DMS79 treated with DMSO at 0.1 percent for 48 hours (cell line): ENCODE measurements around the gene MAN2A1.

ENCODE experiments used
- DNase-seq: peaks from one replicate; lab custom pipeline; 2025; lab: John Stamatoyannopoulos, UW

MAN2A1 gene

DNA sequence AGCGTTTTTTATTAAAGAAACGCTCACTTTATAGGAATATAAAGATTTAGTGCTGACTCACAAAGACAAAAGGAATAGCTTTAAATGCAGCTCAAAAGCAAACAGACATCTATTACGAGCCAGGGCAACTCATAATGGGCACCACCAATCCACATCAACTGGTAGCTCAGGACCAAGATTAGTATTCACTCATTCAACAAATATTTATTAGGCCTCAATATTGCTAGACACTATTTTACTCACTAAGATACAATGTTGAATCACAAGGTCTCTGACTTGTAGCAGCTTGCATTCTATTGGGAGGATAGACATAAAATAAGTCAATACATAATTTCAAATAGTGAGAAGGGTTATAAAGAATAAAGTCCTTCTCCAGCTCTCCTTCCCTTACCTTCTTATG is 8.0 kb upstream of the MAN2A1 start:
- DNase-seq = no peak

DNA sequence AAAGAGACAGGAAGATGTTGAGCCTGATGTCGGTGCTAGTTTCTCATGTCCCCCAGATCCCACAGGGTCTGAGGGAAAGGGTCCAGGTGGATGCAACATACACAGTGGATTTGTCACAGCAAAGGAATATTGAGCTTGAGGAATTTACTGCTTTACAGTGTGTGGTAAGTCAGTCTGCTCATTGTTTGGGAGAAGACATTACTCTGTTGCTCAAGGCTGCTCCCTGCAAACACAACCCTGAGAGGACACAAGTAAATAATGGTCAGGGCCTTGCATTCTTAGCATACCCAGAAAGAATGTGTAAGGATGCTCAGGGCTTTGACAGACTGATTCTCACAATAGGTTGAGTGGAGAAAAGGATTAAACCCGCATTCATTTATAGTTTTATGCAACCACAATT is 7.3 kb upstream of the MAN2A1 start:
- DNase-seq = no peak

DNA sequence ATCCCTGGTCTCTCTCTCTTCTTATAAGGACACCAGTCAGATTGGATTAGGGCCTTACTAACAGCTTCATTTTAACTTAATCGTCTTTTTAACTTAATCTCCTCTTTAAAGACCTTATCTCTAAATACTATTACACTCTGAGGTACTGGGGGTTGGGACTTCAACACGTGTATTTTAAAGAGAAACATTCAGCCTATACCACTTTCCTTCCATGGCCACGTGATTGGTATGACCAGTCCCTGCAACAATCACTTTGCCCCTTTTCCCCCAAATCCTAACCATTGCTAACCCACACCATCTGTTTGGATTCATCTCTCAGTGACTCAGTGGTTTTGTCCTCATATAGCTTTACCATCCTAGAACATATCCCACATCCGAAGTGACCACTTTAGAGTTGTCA is 3.8 kb upstream of the MAN2A1 start:
- DNase-seq = no peak

DNA sequence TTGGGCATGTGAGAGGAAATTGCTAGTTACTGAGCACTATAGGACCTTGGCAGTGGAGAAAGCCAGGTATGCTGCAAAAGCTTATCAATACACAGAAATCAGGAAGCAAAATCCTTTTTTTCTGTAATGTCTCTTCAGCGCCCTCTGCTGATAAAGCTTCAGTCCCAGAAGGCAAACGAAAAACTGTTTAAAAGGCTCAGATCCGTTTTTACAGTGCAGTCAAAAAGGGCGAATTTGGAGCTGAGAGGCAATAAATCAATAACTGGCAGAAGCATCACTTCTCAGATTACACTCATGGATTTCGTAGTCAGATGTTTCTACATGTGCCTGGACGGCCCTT is 1.1 kb upstream of the MAN2A1 start:
- no peak for DNase-seq

DNA sequence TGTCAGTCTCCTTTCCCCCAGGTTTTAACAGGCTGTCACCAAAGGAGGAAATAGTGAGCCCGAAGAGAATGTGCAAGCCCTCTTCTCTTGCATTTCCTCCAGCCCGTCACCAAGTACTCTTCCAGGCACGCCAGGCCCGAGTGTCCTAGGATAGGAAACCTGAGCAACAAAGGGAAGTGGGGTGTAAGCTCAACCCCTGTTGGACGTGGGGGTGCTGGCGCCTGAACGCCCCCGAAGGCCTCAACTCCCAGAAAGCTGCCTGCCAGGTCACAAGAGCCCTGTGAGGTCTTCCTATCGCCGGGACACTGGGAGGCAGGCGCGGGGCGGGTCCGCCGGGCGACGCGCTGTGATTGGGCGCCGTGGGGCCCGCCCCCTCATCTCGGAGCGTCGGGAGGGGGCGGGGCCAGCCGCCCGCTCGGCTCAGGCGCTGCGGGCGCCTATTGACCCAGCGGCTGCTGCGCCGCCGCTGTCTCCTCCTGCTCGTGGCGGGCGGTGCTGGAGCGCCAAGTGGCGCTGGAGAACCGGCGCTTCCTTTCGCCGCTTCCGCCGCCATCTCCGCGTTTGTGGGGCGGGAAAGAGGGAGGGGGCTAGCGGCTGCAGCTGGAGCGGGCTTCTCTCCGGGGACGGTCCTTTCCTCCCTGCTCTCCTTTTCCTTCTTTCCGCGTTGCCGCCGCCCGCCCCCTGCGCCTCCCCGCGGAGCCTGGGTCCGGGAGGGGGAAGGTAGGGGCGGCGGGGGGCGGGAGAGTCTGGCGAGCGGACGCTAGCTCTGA is 572 bp upstream of the MAN2A1 start:
- peak; percentile 69 for DNase-seq

DNA sequence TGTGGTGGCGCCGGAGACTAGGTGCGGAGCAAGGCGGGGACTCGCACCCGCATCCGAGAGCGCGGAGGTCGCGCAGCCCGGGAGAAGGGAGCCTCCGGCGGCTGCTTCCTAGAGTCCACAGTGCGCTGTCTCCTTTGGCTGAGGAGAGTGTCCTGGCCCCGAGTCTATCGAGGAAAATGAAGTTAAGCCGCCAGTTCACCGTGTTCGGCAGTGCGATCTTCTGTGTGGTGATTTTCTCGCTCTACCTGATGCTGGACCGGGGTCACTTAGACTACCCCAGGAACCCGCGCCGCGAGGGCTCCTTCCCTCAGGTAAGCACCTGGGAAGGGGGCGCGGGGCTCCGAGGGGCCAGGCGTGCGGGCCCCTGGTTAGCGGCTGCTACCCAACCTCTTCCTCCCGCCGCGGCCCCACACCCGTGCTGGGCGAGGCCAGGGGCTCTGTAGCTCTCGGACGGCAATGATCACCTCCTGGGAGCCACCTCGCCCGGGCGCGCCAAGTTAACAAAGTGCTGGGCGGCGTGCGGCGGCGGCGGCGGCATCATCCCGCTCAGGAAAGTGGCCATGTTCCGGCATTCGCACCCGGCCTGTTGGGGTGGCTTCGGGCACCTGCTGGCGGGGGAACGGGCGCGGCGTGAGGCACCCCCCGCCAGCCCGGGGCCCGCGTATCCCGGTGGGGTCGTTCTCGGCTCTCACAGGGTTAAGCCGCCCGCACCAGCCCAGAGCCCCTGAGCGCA is 681 bp downstream of the MAN2A1 start:
- DNase-seq = no peak

DNA sequence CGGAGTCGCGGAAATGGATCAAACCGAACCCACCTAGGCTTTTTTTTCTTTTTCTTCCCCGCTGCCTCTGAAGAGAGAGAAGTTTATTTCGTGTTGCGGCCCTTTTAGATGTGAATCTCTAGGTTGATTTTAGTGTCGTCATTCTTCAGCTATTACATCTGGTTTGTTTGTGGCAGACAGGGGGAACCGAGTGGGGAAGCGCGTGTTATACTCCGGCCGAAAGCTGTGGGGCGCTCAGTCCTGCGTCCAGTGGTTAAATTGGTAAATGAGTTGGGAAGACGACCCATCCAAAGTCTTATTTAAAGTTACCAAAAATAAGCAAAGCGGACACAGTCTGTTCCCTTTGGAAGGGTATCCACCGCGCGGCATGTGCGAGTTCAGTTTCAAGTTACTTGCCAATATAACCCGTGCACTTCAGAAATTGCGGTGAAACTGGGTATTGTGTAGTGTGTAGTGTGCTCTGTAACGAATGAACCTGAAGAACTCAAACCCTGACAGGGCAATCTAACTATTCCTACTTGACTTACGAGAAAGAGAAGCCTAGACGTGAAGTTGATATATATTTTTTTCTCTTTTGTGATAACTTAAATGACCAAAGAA is 1.3 kb downstream of the MAN2A1 start:
- peak; percentile 46 for DNase-seq

DNA sequence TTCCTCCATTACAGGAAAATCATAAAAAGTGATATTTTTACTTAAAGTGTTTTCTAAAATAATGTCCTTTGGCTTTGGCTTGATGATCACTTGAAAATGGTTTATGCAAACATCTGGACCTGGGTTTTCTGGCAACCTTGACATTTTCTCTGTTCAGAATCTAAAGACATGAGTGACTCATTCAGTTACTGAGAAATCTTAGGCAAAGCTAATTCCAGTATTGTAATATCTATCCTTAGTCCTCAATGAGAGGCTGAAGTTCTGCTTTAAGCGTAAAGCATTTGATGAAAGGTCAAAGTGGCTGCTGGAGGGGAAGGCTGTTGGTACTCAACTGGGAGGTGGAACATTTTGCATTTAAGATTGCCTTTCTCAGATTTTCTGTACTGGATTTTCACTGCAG is 2.3 kb downstream of the MAN2A1 start:
- DNase-seq = no peak

DNA sequence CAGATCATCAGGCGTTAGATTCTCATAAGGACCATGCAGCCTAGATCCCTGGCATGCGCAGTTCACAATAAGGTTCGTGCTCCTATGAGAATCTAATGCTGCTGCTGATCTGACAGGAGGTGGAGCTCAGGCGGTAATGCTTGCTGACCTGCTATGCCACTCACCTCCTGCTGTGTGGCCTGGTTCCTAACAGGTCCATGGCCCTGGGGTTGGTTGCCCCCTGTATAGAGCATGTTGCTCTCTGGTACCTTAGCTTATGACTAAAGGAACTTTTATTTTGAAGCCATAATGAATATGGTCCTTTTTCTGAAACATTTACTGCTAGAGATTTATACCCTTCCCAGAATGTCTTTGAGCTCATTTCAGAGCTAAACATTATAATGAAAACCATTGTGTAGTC is 3.1 kb downstream of the MAN2A1 start:
- no peak for DNase-seq

DNA sequence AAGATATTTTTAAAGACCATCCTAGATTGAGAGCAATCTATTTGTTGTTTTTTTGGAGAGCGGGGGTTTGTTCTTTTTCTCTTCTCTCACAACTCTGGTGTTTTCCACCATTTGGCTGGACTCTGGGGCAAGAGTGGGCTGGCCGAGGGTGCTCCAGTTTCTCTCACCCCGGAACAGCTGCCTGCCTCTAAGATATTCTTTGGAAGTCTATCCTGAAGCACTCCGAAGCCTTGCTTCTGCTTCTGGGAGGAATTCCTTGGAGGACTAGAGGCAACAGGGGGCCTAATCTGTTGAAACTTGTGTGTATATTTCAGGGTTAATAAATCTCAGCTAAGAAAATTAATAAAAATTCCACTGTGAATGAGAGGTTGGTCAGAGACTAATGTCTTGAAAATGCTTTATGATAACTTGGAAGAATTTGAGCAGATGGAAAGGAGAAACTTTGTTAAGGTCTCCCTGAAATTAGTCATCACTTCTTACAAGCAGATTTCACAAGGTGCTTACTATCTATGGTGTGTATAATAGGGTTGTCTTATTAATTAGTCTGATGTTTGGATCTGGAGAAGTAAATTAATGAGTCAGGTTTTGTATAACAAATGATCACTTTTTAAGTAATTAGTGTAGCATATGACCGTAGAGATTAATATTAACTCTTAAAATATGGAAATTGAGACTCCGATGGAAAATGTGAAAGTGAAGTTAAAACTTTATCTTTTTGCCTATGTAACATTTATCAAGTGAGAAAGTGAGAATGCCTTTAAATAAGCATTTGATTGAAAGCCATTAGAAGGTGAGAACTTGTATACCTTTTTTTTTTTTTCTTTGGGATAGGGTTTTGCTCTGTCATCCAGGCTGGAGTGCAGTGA is 4.0 kb downstream of the MAN2A1 start:
- DNase-seq = no peak

DNA sequence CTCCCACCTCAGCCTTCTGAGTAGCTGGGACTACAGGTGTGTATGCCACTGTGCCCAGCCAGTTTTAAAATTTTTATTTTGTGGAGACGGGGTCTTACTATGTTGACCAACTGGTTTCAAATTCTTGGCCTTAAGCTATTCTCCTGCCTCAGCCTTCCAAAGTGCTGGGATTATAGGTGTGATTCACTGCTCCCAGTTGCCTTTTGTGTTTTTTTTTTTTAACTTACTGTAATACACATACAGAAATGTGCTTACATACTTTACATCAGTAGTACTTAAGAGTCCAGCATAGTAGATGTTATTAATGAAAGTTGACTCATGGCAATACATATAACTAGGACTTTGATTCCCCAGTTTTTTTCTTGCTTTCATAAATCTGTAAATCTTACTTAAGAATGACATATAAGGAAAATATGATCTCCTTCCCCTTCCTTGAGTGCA is 4.7 kb downstream of the MAN2A1 start:
- no peak for DNase-seq

DNA sequence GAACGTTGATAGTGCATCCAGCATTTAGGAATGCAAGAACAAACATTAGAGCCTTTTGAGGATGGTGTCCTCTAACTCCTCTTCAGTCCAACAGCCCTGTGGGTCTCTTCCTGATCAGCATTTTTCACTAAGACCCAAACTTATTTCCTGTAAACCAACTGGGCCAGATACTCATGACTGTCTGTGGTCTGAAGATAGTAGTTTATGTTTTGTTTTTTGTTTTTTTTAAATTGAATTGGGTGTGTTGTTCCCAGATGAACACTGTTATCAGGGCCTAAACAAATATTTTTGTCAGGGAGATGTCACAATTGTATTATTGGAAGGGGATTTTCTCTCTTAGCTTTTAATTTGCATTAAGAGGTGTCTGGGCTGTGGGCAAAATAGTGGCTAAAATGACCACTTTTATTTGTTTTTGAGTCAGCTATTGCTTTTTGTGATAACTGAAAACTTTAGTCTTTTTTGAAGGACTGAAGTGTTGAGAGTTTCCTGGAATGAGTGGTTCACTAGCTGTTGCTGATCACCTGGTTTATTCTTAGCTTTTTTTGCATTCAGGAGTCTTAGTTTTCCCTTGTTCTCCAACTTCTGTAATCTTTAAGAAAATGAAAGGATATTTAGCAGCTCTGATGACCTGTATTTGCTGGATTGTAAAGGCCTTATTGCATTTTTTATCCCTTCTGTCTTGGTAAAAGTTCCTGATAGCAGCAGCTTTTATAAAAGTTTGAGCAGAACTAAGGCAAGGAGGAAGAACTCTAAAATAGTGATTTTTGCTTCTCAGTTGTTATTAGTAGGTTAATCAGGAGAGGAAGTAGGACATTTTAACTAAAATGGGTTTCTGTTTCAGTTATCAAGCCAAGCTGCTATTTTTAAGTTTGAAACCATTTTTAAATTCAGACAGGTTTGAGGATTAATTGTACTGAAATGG is 5.5 kb downstream of the MAN2A1 start:
- DNase-seq = no peak

DNA sequence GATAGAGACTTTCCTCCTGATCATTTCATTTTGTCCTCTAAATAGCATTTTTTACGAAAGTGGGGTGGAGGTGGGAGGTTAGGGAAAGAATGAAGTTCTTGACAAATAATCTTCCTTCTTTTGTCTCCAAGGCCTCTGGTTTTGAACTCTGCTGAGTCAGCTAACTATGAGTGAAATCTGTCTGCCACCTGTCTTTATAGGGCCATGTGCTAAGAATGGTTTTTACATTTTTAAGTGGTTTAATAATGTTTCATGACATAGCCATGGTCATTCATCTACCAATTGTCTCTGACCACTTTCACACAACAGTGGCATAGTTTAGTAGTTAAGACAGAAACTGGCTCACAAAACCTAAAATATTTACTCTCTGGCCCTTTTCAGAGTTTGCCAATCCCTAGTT is 7.6 kb downstream of the MAN2A1 start:
- no peak for DNase-seq

DNA sequence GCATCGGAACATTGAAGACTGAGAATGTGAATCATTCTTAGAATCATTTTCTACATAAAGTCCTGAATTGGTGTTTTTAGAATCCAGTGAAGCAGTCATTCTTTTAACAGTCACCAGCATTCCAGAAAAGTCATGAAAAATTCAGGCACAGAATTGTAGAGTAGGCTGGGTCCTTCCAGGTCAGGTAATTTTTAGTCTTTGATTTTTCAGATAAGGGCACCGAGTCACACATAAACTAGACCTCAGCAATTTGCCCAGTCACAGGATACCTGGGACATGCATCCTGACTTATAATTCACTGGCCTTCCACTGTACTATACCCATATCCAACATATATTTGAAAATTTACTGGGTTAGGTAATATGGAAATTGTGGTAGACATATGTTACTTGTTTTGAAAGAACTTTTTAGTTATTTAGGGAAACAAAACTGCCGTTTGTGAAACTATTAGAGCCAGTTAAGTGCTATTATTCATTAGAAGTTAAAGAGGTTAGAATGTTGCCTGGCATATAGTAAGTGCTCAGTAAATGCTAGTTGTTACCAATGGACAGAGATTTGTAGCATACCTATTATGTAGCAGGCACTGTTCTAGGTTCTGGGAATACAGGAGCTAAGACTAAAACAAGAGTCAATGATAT is 10.9 kb downstream of the MAN2A1 start:
- no peak for DNase-seq

DNA sequence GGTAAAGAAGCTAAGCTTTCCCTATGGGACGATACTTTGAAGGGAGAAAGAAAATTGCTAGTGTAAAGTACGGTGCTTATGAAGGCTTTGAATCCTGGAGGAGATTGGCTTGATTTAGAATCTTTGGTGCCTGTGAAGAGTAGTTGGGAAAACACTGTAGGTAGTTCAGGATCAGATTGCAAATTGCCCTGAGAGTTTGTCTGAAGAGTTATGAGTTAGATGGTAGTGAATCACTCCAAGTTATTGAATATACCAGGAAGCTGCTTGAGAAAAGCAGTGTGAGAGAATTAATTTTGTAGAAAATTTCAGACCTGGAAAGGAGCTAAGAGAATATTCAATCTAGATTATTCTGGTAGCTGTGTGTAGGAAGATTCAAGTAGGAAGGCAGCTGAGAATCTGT is 11.5 kb downstream of the MAN2A1 start:
- DNase-seq = no peak

DNA sequence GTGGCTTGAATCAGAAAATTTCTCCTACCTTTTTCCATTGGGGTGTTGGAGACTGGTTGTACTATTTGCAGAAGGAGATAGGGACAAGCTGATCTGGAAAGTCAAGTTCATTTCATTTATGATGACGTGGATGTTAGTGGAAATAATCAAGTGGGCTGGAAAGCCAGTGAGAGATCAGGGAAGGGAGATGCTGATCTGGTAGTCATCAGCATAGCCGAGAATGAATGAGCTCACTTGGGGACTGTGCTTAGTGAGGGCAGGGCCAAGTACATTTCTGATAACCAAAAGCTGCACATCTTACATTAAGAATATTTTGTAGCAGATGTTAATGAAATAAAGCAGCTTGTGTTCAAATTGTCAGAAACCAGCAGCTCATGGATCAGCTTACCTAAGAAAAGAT is 12.1 kb downstream of the MAN2A1 start:
- DNase-seq = no peak

DNA sequence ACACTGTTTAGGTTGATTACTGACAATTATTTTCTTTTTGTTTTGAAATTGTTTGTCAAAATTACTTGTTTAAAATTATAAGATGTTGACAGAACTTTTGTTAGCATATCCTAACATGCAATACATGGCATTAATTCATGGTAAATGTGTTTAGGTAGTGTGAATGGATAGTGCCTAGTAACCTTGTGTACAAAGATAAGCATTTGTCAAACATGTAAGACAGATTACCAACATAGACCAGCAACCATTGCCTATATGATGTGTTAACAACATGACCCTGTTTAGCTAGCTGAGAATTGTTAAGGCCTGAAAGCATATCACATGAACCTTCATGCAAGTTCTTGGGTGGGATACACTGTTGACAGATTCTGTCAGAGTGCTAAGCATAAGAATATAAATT is 13.4 kb downstream of the MAN2A1 start:
- no peak for DNase-seq

DNA sequence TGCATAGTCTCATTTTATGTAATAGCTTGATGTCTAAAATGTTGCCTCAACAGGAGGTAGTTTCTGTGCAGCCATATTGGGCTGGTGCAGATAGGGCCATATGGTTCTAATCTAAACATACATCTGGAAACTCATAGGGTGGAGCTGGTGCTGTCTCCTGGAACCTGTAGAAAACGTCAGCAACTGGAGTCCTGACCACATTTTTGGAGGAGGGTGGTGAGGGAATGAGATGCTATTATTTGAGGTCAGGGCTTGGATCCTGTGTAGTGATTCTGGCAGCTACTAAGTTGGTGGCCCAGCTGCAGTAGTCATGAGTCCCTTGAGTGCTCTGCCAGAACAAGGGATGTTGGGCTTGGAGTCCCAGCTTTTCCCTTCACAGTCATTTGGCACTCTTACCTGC is 14.1 kb downstream of the MAN2A1 start:
- no peak for DNase-seq

DNA sequence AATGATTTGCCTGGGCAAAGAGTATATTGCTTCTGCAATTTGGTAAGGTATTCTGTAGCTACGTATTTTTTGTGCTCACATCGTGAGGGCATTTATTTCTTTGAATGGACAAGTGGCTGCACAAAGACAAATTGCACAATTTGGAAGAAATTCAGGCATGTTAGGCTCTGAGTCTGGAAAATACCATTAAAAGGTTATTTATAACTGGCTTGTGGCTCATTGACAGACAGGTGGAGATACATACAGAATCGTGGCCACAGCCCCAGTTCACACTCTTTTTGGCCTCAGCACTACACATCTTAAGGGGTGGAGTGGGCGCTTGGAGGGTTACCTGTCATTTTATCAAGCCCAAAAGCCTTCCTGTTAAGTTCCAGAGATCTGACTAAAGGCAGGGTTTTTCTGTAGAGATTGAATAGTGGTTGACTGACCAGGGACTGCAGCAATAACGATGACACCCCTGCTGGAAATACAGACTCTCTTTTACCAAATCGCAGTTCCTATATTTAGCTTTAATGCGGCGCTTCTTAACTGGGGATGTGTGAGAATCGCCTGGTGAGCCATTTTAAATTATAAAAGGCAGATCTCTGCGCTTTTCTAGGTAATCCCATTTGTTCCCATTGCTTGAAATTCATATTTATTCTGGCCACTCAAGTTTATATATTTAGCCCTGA is 14.7 kb downstream of the MAN2A1 start:
- no peak for DNase-seq

DNA sequence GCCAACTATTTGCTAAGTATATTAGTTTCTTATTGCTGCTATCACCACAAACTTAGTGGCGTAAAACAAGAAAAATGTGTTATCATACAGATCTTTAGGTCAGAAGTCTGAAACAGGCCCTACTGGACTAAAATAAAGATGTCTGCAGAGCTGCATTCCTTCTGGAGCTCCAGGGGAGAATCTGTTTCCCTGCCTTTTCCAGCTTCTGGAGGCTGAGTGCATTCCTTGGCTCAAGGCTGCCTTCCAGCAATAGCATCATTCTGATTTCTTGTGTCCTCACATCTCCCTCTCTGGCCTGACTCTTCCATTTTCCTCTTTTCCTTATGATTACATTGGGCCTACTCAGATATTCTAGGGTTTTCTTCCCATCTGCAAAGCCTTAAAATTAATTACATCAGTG is 15.9 kb downstream of the MAN2A1 start:
- no peak for DNase-seq
